ENCODE measurements around the gene MYO10. TPM values are rescaled to one million over a fixed set of nuclear protein-coding genes. Genes with fewer than 3 reads are reported as not detected.

The MYO10 gene
- total RNA-seq, 1 experiment from 2014 or later, result 71.9 TPM

GRCh38 chr5:16780325-16780724 is 155.8 kb downstream of the MYO10 start:
- DNase-seq (ENCODE audit: low read depth, low spot score), result no peak
- Histone ChIP-seq H3K27me3 (ENCODE audit: control insufficient read depth, insufficient read depth, low read length) (no peaks in the 10 kb centered on the region), H3K36me3 (ENCODE audit: control insufficient read depth, insufficient read depth, low read length) (peaks cover 11% of the 10 kb centered on the region), H3K4me3 (ENCODE audit: low read depth in 2 of 2, low read length in 2 of 2) (no peak overlapping the region), H3K27ac (ENCODE audit: low read length) (no peak overlapping the region), H3K9me3 (ENCODE audit: control insufficient read depth, insufficient read depth, low read depth, low read length) (no peaks in the 10 kb centered on the region), H3K4me1 (ENCODE audit: control insufficient read depth, insufficient read depth, low read length) (no peaks in the 10 kb centered on the region)
- in situ Hi-C loops (cut with HindIII; ENCODE audit: low pct_unique_long_range_greater_than_20kb, low sequenced_read_pairs) (no loop called here), intact Hi-C loops (cut with micrococcal nuclease; ENCODE audit: unreplicated experiment) (no loop called here)
- no peak for ATAC-seq
- no peak for TF ChIP-seq POLR2AphosphoS5 (IDR thresholded peaks at IDR 0.05; ENCODE audit: low read depth, low read length)
- no peak for TF ChIP-seq SIN3A (IDR thresholded peaks at IDR 0.05; ENCODE audit: borderline replicate concordance, insufficient read depth, low read depth, low read length)
- TF ChIP-seq TCF7L2 (IDR thresholded peaks at IDR 0.05; ENCODE audit: low read depth, low read length), result no peak
- TF ChIP-seq CTCF (IDR thresholded peaks at IDR 0.05), result no peak
- no peak for TF ChIP-seq REST (IDR thresholded peaks at IDR 0.05; ENCODE audit: insufficient read depth in 1 of 2, low read depth in 2 of 2, low read length in 1 of 2)
- ChIA-PET POLR2A (no interaction called here), CTCF (no interaction called here)
- BruUV-seq (replicated peaks), result no TSS peak

- DNase-seq (ENCODE audit: low read depth, low spot score) (no peak), ATAC-seq (no peak)
- intact Hi-C loops (cut with micrococcal nuclease; ENCODE audit: unreplicated experiment) (no loop called here), in situ Hi-C loops (cut with HindIII; ENCODE audit: low pct_unique_long_range_greater_than_20kb, low sequenced_read_pairs) (no loop called here)
- H3K4me3 ChIP-seq (ENCODE audit: low read depth in 2 of 2, low read length in 2 of 2), result no peak overlapping the region
- no peaks in the 10 kb centered on the region for H3K4me1 ChIP-seq (ENCODE audit: control insufficient read depth, insufficient read depth, low read length)
- BruUV-seq (replicated peaks), result no TSS peak
- TF ChIP-seq REST (IDR thresholded peaks at IDR 0.05; ENCODE audit: insufficient read depth in 1 of 2, low read depth in 2 of 2, low read length in 1 of 2) (no peak), TCF7L2 (IDR thresholded peaks at IDR 0.05; ENCODE audit: low read depth, low read length) (no peak), SIN3A (IDR thresholded peaks at IDR 0.05; ENCODE audit: borderline replicate concordance, insufficient read depth, low read depth, low read length) (no peak), POLR2AphosphoS5 (IDR thresholded peaks at IDR 0.05; ENCODE audit: low read depth, low read length) (no peak)
- H3K9me3 ChIP-seq (ENCODE audit: control insufficient read depth, insufficient read depth, low read depth, low read length), result no peaks in the 10 kb centered on the region
- H3K36me3 ChIP-seq (ENCODE audit: control insufficient read depth, insufficient read depth, low read length), result peaks cover 11% of the 10 kb centered on the region
- CTCF ChIA-PET, result no interaction called here
- POLR2A ChIA-PET, result no interaction called here
- no peaks in the 10 kb centered on the region for H3K27me3 ChIP-seq (ENCODE audit: control insufficient read depth, insufficient read depth, low read length)
- H3K27ac ChIP-seq (ENCODE audit: low read length), result no peak overlapping the region
Measured at GRCh38 chr5:16777432-16777831, 158.7 kb downstream of the MYO10 start.

All from Panc1 (cell line).